ENCODE data around the gene ARHGAP19. TPM values are rescaled to one million over a fixed set of nuclear protein-coding genes. Genes with fewer than 3 reads are reported as not detected.

Gene ARHGAP19
- polyA plus RNA-seq, 1 of the 3 experiments (the other 2 are of a cell fraction), result 3.8 TPM

DNA sequence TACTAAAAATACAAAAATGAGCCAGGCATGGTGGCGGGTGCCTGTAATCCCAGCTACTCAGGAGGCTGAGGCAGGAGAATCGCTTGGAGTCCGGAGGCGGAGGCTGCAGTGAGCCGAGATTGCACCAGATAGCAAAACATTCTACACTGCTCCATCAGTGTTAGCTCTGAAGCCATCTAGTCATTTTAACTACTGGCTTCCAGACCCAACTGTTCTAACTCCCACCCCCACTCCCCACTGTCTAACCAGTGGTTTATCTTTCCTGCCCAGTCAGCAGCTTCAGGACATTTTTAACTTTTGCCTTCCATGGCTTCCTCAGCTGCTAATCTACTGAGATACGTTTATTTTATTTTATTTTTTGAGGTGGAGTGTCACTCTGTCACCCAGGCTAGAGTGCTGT lies 20.5 kb upstream of the ARHGAP19 start:
- H3K36me3 ChIP-seq (replicated peaks in 1 of 2; ENCODE audit: control insufficient read depth in 1 of 2, insufficient read depth in 2 of 2, low read length in 1 of 2), result no peaks in the 10 kb centered on the region
- no peak overlapping the region for H3K27ac ChIP-seq (ENCODE audit: low read depth in 2 of 2, low read length in 1 of 2)
- ChIA-PET POLR2A (no interaction called here), CTCF (no interaction called here)
- no peak overlapping the region for H3K4me3 ChIP-seq (ENCODE audit: low read depth in 2 of 2, low read length in 1 of 2)
- H4K20me1 ChIP-seq (ENCODE audit: insufficient read depth), result no peaks in the 10 kb centered on the region
- H3K9me3 ChIP-seq, result no peaks in the 10 kb centered on the region
- no peak overlapping the region for H3K9ac ChIP-seq
- DNase-seq, result no peak
- H3K79me2 ChIP-seq (ENCODE audit: insufficient read depth), result no peaks in the 10 kb centered on the region
- H3F3A ChIP-seq (replicated peaks; ENCODE audit: insufficient read depth), result no peaks in the 10 kb centered on the region
- H3K4me2 ChIP-seq, result no peak overlapping the region
- TF ChIP-seq EP300 (IDR thresholded peaks at IDR 0.05; ENCODE audit: borderline replicate concordance in 1 of 2, low read depth in 1 of 2, low read length in 1 of 2), result no peak
- no peak for TF ChIP-seq TAF1 (IDR thresholded peaks at IDR 0.05; ENCODE audit: borderline replicate concordance, low read depth, low read length)
- TF ChIP-seq, protein P1, sequence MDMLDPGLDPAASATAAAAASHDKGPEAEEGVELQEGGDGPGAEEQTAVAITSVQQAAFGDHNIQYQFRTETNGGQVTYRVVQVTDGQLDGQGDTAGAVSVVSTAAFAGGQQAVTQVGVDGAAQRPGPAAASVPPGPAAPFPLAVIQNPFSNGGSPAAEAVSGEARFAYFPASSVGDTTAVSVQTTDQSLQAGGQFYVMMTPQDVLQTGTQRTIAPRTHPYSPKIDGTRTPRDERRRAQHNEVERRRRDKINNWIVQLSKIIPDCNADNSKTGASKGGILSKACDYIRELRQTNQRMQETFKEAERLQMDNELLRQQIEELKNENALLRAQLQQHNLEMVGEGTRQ (IDR thresholded peaks at IDR 0.05; ENCODE audit: borderline replicate concordance, low read depth, low read length), result no peak
- TF ChIP-seq SIN3A (IDR thresholded peaks at IDR 0.05; ENCODE audit: borderline replicate concordance, low read depth, low read length), result no peak
- TF ChIP-seq FOXJ3 (CRISPR knock-in tag; IDR thresholded peaks at IDR 0.05), result no peak
- no peak for TF ChIP-seq EZH2phosphoT487 (IDR thresholded peaks at IDR 0.05; ENCODE audit: borderline replicate concordance, low read depth)
- no peak for TF ChIP-seq TCF12 (IDR thresholded peaks at IDR 0.05)
- TF ChIP-seq FOXM1 (IDR thresholded peaks at IDR 0.05; ENCODE audit: low read depth), result no peak
- no peak for TF ChIP-seq CHD2 (IDR thresholded peaks at IDR 0.05; ENCODE audit: low read length, partially characterized antibody)
- no peak for TF ChIP-seq NRF1 (IDR thresholded peaks at IDR 0.05; ENCODE audit: low read depth, low read length)
- TF ChIP-seq, protein P2, sequence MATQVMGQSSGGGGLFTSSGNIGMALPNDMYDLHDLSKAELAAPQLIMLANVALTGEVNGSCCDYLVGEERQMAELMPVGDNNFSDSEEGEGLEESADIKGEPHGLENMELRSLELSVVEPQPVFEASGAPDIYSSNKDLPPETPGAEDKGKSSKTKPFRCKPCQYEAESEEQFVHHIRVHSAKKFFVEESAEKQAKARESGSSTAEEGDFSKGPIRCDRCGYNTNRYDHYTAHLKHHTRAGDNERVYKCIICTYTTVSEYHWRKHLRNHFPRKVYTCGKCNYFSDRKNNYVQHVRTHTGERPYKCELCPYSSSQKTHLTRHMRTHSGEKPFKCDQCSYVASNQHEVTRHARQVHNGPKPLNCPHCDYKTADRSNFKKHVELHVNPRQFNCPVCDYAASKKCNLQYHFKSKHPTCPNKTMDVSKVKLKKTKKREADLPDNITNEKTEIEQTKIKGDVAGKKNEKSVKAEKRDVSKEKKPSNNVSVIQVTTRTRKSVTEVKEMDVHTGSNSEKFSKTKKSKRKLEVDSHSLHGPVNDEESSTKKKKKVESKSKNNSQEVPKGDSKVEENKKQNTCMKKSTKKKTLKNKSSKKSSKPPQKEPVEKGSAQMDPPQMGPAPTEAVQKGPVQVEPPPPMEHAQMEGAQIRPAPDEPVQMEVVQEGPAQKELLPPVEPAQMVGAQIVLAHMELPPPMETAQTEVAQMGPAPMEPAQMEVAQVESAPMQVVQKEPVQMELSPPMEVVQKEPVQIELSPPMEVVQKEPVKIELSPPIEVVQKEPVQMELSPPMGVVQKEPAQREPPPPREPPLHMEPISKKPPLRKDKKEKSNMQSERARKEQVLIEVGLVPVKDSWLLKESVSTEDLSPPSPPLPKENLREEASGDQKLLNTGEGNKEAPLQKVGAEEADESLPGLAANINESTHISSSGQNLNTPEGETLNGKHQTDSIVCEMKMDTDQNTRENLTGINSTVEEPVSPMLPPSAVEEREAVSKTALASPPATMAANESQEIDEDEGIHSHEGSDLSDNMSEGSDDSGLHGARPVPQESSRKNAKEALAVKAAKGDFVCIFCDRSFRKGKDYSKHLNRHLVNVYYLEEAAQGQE (IDR thresholded peaks at IDR 0.05; ENCODE audit: low read depth, low read length), result no peak
- no peak for TF ChIP-seq USF1 (IDR thresholded peaks at IDR 0.05; ENCODE audit: borderline replicate concordance, low read depth)
- TF ChIP-seq ZBTB33 (IDR thresholded peaks at IDR 0.05; ENCODE audit: borderline replicate concordance, low read depth), result no peak
- TF ChIP-seq TEAD4 (IDR thresholded peaks at IDR 0.05; ENCODE audit: borderline replicate concordance, insufficient read depth), result no peak
- TF ChIP-seq NFIC (IDR thresholded peaks at IDR 0.05; ENCODE audit: borderline replicate concordance), result no peak
- no peak for TF ChIP-seq SMC3 (IDR thresholded peaks at IDR 0.05; ENCODE audit: low read depth, low read length)
- TF ChIP-seq GATA2 (CRISPR knock-in tag; IDR thresholded peaks at IDR 0.05), result no peak
- no peak for TF ChIP-seq JUND (IDR thresholded peaks at IDR 0.05)
- no peak for TF ChIP-seq ELF1 (IDR thresholded peaks at IDR 0.05)
- no peak overlapping the region for H2AFZ ChIP-seq (ENCODE audit: low read depth)
- no peaks in the 10 kb centered on the region for H3K27me3 ChIP-seq (ENCODE audit: insufficient read depth)
- no peaks in the 10 kb centered on the region for H3K9me2 ChIP-seq
- WGBS (ENCODE audit: low lambda C conversion rate), result 57% methylated on average over 2 of the region's 6 CpGs
- H3K4me1 ChIP-seq (ENCODE audit: control insufficient read depth in 1 of 2, insufficient read depth in 2 of 2, low read depth in 1 of 2, low read length in 1 of 2), result no peaks in the 10 kb centered on the region
